DMS53 (cell line): Measurements from ENCODE around the gene ZNF766.
A peak's percentile ranks its signal among the peaks of the same experiment; 100 is the strongest.
"Not testable (repeated sequence)": the region's sequence is repeated elsewhere in the genome, so short reads cannot be mapped to it uniquely, and the experiment has no call there.

ENCODE experiments used
- DNase-seq: peaks from one replicate; lab custom pipeline; 2025; lab: John Stamatoyannopoulos, UW

ZNF766 gene

GRCh38 chr19:52269338-52270261 is at the start of gene ZNF766:
ZNF766 (plus strand) TSS chr19:52269587; CDS start chr19:52269614, 27 bp downstream.
- DNase-seq, result peak; percentile 98

GRCh38 chr19:52219611-52220010 is 49.8 kb upstream of the ZNF766 start:
- DNase-seq, result no peak

GRCh38 chr19:52221031-52221430 is 48.4 kb upstream of the ZNF766 start:
- no peak for DNase-seq

- DNase-seq, result no peak
These were observed 47.5 kb upstream of the ZNF766 start for GRCh38 chr19:52221831-52222375.

GRCh38 chr19:52224211-52224610 is 45.2 kb upstream of the ZNF766 start:
- no peak for DNase-seq

GRCh38 chr19:52226652-52227051 is 42.7 kb upstream of the ZNF766 start:
- no peak for DNase-seq

GRCh38 chr19:52227196-52227940 is 42.0 kb upstream of the ZNF766 start:
- no peak for DNase-seq

DNA sequence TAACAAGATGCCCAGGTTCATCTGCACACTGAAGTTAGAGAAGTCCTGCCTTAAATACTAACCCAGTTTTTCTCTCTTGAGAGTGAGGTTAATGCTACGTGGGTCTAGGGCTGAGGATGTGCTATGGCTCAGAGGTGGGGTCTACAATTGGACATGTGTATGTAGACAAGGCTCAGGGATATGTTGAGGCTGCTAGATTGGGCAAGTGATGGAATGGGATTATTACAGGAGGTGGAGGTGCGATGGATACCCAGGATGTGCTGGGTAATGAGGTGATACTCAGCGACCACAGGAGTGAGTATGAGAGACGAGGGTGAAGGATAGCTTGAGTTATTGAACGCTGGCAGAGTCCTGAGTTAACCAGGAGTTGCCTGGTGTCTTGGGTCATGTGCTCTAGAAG is 41.4 kb upstream of the ZNF766 start:
- DNase-seq, result no peak

DNA sequence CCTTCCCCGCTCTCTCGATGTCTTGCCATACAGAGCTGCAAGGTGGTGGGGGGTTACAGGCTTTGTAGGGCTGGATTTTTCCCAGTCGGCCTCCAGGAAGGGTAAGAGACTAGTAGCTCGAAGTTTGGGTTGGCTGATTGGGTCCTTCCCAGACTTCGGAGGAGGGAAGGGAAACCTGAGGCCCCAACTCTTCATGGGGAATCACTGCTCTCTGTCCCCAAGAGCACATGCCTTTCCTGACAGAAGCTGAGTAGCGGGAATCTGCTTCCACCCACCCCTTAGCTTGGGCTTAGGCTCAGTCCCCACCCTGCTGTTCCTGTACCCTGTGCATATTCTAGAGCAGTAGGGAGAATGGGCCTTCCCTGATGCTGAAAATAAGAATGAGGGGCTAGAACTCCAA is 39.9 kb upstream of the ZNF766 start:
- DNase-seq, result no peak

DNA sequence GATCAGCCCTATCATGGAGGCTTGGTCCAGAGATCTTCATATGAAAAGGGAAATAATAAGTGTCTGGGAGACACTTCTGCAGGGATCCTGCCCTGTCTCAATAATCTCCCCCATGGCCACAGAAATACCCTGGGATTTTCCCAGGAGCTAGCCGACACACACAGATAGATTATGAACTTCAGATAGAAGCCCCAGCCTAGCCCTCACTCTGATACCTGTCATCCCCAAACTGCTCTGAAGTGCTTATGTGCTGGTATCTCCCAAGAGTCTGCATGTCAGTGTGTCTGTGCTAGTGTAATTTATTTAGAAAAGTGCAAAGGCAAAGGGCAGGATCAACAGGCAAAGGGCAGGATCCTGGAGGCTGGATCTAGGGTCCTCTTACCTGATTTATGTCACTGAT is 38.7 kb upstream of the ZNF766 start:
- no peak for DNase-seq

GRCh38 chr19:52231154-52231910 is 38.1 kb upstream of the ZNF766 start:
- DNase-seq, result no peak

DNA sequence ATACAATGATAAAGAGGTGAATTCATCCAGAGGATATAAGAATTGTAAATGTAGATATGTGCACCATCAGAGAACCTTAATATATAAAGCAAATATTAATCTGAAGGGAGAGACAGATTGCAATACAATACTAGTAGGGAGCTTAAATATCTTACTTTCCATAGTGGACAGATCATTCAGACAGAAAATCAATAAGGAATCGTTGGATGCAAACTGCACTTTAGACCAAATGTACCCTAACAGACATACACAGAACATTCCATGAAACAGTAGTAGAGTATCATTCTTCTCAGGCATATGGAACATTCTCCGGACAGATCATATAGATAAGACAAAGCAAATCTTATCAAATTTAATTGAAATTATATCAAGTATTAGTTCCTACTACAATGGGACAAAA is 35.0 kb upstream of the ZNF766 start:
- DNase-seq, result no peak

- no peak for DNase-seq
These were observed 32.2 kb upstream of the ZNF766 start for GRCh38 chr19:52237197-52237596.

GRCh38 chr19:52237771-52238400 is 31.5 kb upstream of the ZNF766 start:
- peak; percentile 75 for DNase-seq

- DNase-seq, result no peak
These were observed 25.4 kb upstream of the ZNF766 start for GRCh38 chr19:52244021-52244420.

DNA sequence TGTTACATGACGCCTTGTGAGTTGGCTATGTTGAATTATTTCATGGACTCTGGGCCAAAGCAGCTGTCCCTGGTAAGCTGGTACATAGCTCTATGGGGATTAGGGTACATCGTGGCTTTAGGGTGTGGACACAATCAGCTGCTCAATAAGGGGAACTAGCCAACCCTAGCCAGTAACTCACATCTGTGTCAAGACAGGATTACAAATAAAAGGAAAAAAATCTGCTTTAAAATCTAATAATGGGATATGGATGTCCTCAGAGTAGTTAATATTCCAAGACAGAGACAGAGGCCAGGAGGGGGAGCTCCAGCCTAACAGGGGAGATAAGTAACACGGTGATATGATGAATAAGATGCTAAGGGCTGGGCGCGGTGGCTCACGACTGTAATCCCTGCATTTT is 21.1 kb upstream of the ZNF766 start:
- DNase-seq, result peak; percentile 79

DNA sequence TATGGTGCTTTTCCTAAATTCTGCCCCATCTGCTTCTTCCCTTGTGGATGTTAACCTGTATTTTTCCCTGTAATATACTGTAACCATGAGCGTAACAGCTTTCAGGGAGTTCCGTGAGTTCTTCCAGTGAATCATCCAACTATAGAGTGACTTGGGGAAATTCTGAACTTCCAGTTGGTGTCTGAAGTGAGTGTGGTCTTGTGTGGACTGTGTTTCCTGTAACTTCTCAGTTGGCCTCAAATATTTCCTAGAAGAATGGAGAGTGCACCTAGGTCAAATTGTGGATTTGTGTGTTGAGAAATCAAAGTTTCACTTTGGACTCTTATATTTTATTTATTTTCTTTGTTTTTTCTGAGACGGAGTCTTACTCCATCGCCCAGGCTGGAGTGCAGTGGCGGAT is 11.0 kb upstream of the ZNF766 start:
- no peak for DNase-seq

DNA sequence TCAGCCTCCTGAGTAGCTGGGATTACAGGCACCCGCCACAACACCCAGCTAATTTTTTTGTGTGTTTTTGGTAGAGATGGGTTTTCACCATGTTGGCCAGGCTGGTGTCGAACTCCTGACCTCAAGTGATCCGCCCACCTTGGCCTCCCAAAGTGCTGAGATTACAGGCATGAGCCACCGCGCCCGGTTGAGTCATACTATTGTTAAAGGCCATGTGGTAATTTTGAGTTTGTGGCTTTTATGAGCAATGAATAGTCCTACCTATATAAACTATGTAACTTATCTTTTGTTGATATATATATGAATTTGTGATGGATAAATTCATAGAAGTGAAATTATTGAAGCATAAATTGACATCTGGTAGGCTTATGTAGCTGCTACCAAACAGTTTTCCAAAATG is 3.8 kb upstream of the ZNF766 start:
- DNase-seq, result not testable (repeated sequence)

GRCh38 chr19:52270266-52270885 is 989 bp downstream of the ZNF766 start:
- peak; percentile 47 for DNase-seq

- DNase-seq, result no peak
These were observed 3.9 kb downstream of the ZNF766 start for GRCh38 chr19:52273301-52273700.

- DNase-seq, result no peak
These were observed 4.8 kb downstream of the ZNF766 start for GRCh38 chr19:52274191-52274590.
